HepG2 (cell line): ENCODE results near the gene GJC1. TPM values are rescaled to one million over a fixed set of nuclear protein-coding genes. Genes with fewer than 3 reads are reported as not detected.

Experiments
- ATAC-seq: fragments of 200-7000 bp; cut with Tn5 transposase; 3 replicates; pipeline ENCODE4 v1.9.1; 2020; ENCODE audit warnings: mild to moderate bottlenecking, moderate library complexity
- BruUV-seq: library from RNA; stranded (reverse); fragments of 400-500 nt; replicated peaks from 2 replicates; lab custom pipeline; 2021; lab: Mats Ljungman, UMichigan
- CTCF ChIA-PET: fragments of 300-600 bp; formaldehyde crosslinking; extraction: SDS; loops from one replicate; lab custom pipeline; 2021; ENCODE audit warnings: low total read pairs, inconsistent platforms, low intra/inter-chr PET ratio; lab: Yijun Ruan, JAX
- POLR2A ChIA-PET: fragments of 350-600 bp; sonication (Branson Sonifier 250); formaldehyde crosslinking; loops from one replicate; lab custom pipeline; 2020; ENCODE audit warnings: antibody characterized with exemption, inconsistent platforms; lab: Yijun Ruan, JAX
- DNase-seq: peaks from one replicate; pipeline ENCODE4 v3.0.0-alpha.2; 2015; ENCODE audit warnings: low spot score
- FAIRE-seq: peaks from 3 replicates; lab custom pipeline; 2011; peaks lifted over from hg19 to GRCh38; lab: Jason Lieb, UNC
- H2AFZ ChIP-seq: one replicate; pipeline ENCODE4 v1.6.1; 2011; ENCODE audit warnings: low read length, inconsistent platforms
- H3K27ac ChIP-seq: fragments of 300-600 bp; 3 replicates; pipeline ENCODE4 v1.8.0; 2011; ENCODE audit warnings: mixed run types, mild to moderate bottlenecking, mixed read lengths, low read length, inconsistent platforms; ENCODE audit not compliant: insufficient read depth; ENCODE audit errors: extremely low read length
- H3K27me3 ChIP-seq, 2 experiments: fragments of 200-600 bp in 1 of 2; 2 replicates in 1 of 2; 3 replicates in 1 of 2; pipeline versions ENCODE4 v1.6.0 to v1.8.0; 2011; ENCODE audit warnings: low read length in 2 of 2, mild to moderate bottlenecking in 2 of 2, moderate library complexity in 2 of 2, inconsistent platforms in 1 of 2; ENCODE audit not compliant: insufficient read depth in 2 of 2, control insufficient read depth in 1 of 2
- H3K36me3 ChIP-seq, 2 experiments: fragments of 200-600 bp in 1 of 2; replicated peaks in 1 of 2; 2 replicates in 1 of 2; 3 replicates in 1 of 2; pipeline versions ENCODE4 v1.5.1 to v1.8.0; 2011; ENCODE audit warnings: low read length in 2 of 2, inconsistent platforms in 1 of 2; ENCODE audit not compliant: insufficient read depth in 2 of 2, control insufficient read depth in 1 of 2
- H3K4me1 ChIP-seq: 2 replicates; pipeline ENCODE4 v1.5.1; 2012; ENCODE audit warnings: low read length, inconsistent platforms; ENCODE audit not compliant: insufficient read depth
- H3K4me2 ChIP-seq: 2 replicates; pipeline ENCODE4 v1.6.0; 2011; ENCODE audit warnings: low read depth, low read length, inconsistent platforms
- H3K4me3 ChIP-seq, 3 experiments: fragments of 200-600 bp in 1 of 3; sonication (generic), shearing (Covaris generic) in 1 of 3; replicated peaks in 1 of 3; 2 replicates each; pipeline ENCODE4 v1.5.1; 2011 to 2016; ENCODE audit warnings: low read length in 3 of 3, inconsistent platforms in 2 of 3, low read depth in 2 of 3, mild to moderate bottlenecking in 2 of 3, control low read depth in 1 of 3, mixed read lengths in 1 of 3; ENCODE audit not compliant: insufficient read depth in 1 of 3
- H3K79me2 ChIP-seq: one replicate; pipeline ENCODE4 v1.6.1; 2011; ENCODE audit warnings: low read length, inconsistent platforms; ENCODE audit not compliant: insufficient read depth
- H3K9ac ChIP-seq: 2 replicates; pipeline ENCODE4 v1.6.0; 2011; ENCODE audit warnings: mild to moderate bottlenecking, low read depth, low read length, inconsistent platforms; ENCODE audit not compliant: insufficient read depth
- H3K9me3 ChIP-seq: 2 replicates; pipeline ENCODE4 v1.5.1; 2012; ENCODE audit warnings: mild to moderate bottlenecking, low read length
- H4K20me1 ChIP-seq: 2 replicates; pipeline ENCODE4 v1.6.0; 2011; ENCODE audit warnings: inconsistent platforms, mild to moderate bottlenecking, low read length, moderate library complexity; ENCODE audit not compliant: insufficient read depth
- ATF7 ChIP-seq, 2 experiments: fragments of 450-650 bp in 1 of 2; sonication (generic) in 1 of 2; formaldehyde crosslinking in 1 of 2; IDR thresholded peaks; 2 replicates each; pipeline versions ENCODE4 v1.4.0 to v1.6.1; 2016 to 2020; ENCODE audit warnings: antibody characterized with exemption in 1 of 2, mild to moderate bottlenecking in 1 of 2, missing genetic modification reagents in 1 of 2
- GFI1 ChIP-seq: sonication (generic); formaldehyde crosslinking; IDR thresholded peaks from 2 replicates; pipeline ENCODE4 v1.5.0; 2020; ENCODE audit warnings: missing genetic modification reagents, mild to moderate bottlenecking, borderline replicate concordance
- MYC ChIP-seq: sonication (generic); formaldehyde crosslinking; IDR thresholded peaks from 2 replicates; pipeline ENCODE4 v1.9.0; 2021; ENCODE audit warnings: missing genetic modification reagents, borderline replicate concordance
- SIN3A ChIP-seq: IDR thresholded peaks from 2 replicates; pipeline ENCODE4 v1.6.1; 2011; ENCODE audit warnings: low read depth, mild to moderate bottlenecking, control low read depth, low read length, borderline replicate concordance
- YY1 ChIP-seq: IDR thresholded peaks from 2 replicates; pipeline ENCODE4 v1.6.1; 2011; ENCODE audit warnings: low read length, low read depth, moderate library complexity, mild to moderate bottlenecking; ENCODE audit not compliant: insufficient read depth, insufficient replicate concordance
- ZNF777 ChIP-seq: sonication (generic); formaldehyde crosslinking; IDR thresholded peaks from 2 replicates; pipeline ENCODE4 v1.4.0; 2020; ENCODE audit warnings: missing genetic modification reagents
- ZSCAN9 ChIP-seq: IDR thresholded peaks from 2 replicates; pipeline ENCODE4 v1.6.1; 2016; ENCODE audit warnings: borderline replicate concordance
- WGBS: methylation state at CpG from one replicate; pipeline ENCODE4 v1.1.6; 2017; ENCODE audit warnings: low lambda C conversion rate; 5-methylcytosine and 5-hydroxymethylcytosine counted together
- in situ Hi-C: cut with HindIII; loops from 2 replicates; pipeline ENCODE4 v1.10.0; 2017; ENCODE audit warnings: low pct_unique_long_range_greater_than_20kb; ENCODE audit not compliant: extremely low pct_ligation_motif_present
- intact Hi-C: fragments of 100-400 bp; cut with micrococcal nuclease; formaldehyde crosslinking; loops from one replicate; pipeline ENCODE4 v1.10.0; 2022; ENCODE audit not compliant: unreplicated experiment
- polyA plus RNA-seq, 8 experiments: library from polyadenylated mRNA; depleted of rRNA in 3 of 8; stranded (reverse) in 7 of 8; unstranded in 1 of 8; fragments of >200 nt; fragmentation: Illumina TruSeq in 4 of 8; extraction: Trizol in 4 of 8; gene quantifications; 2 replicates each; pipeline versions ENCODE4 v1.2.1 to v1.2.3, GENCODE V29; 2011 to 2016; ENCODE audit warnings: low read depth in 4 of 8, missing spikeins in 1 of 8, mixed read lengths in 1 of 8; ENCODE audit not compliant: insufficient read depth in 1 of 8
- total RNA-seq, 5 experiments: library from RNA; depleted of rRNA; stranded (reverse); fragments of >200 nt; fragmentation: Illumina TruSeq; extraction: Trizol; gene quantifications; 2 replicates each; pipeline ENCODE4 v1.2.3, GENCODE V29; 2016; ENCODE audit warnings: low read depth in 1 of 5
- TF ChIP-seq, protein P1 (sequence below): sonication (generic); formaldehyde crosslinking; IDR thresholded peaks from 2 replicates; pipeline ENCODE4 v1.4.0; 2020; ENCODE audit warnings: missing genetic modification reagents
- TF ChIP-seq, protein P2 (sequence below): sonication (generic); formaldehyde crosslinking; IDR thresholded peaks from 2 replicates; pipeline ENCODE4 v1.9.0; 2022; ENCODE audit warnings: missing genetic modification reagents, mild to moderate bottlenecking, borderline replicate concordance

Gene GJC1
- total and polyA plus RNA-seq, 2 of the 13 experiments (the other 11 are each of a cell fraction or from before 2014, with no cell fraction given) = 1.7 TPM

DNA sequence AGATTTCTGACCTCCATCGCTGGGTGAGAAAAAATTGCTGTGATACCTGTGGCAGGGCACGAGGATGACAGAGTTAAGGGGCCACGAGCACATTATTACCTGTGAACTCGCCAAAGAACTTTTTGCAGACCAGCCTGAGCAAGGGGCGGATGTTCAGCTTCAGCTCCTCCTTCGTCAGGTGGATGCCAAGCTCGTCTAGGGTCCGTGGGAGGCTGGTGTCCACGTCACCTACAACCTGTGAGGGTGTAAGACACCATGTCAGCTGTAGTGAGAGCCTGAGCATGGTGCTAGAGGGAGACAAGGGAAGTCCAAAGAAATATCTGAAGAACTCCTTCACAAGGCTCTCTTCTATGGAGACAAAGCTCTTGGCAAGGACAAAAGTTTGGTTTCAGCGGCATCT lies 34.7 kb upstream of the GJC1 start:
- Histone ChIP-seq H2AFZ (no peak overlapping the region), H3K27me3 (no peaks in the 10 kb centered on the region), H3K79me2 (no peaks in the 10 kb centered on the region), H3K4me1 (peaks cover 36% of the 10 kb centered on the region), H3K4me3 (no peak overlapping the region), H3K36me3 (peaks cover 42 to 80% of the 10 kb centered on the region in 2 experiments), H4K20me1 (0 out of 2 replicates have a peak, but pooled peaks cover 4% of the 10 kb centered on the region), H3K9me3 (no peaks in the 10 kb centered on the region), H3K4me2 (no peak overlapping the region), H3K9ac (no peak overlapping the region), H3K27ac (no peak overlapping the region)
- FAIRE-seq (no peak), ATAC-seq (no peak), DNase-seq (no peak)
- ChIA-PET CTCF (interaction anchor here (1.2 to 3.8 kb wide), 5 partner anchors 83 to 331 kb away, joined by 3 to 66 read pairs (median 6); no protein-coding TSS in a partner anchor), POLR2A (no interaction called here)
- 69% methylated on average over 10 of the region's 10 CpGs for WGBS
- in situ Hi-C loops = loop anchor here (5.0 kb wide), 1 partner anchor 88 kb away; no protein-coding TSS in a partner anchor
- BruUV-seq = no TSS peak
- intact Hi-C loops = loop anchor here (1.0 kb wide), 2 partner anchors 86 to 90 kb away; no protein-coding TSS in a partner anchor
- TF ChIP-seq ZNF777 (0 out of 2 replicates have a peak, but pooled peaks have one; percentile 12), YY1 (no peak), MYC (0 out of 2 replicates have a peak, but pooled peaks have one; percentile 21), GFI1 (0 out of 2 replicates have a peak, but pooled peaks have one; percentile 36), SIN3A (no peak), ATF7 (IDR thresholded peaks at IDR 0.05) (no peak), ATF7 (CRISPR knock-in tag; IDR thresholded peaks at IDR 0.05) (peak; percentile 54; the same call in 1 of the 2 replicates), ZSCAN9 (CRISPR knock-in tag) (no peak)
- TF ChIP-seq, protein P1, sequence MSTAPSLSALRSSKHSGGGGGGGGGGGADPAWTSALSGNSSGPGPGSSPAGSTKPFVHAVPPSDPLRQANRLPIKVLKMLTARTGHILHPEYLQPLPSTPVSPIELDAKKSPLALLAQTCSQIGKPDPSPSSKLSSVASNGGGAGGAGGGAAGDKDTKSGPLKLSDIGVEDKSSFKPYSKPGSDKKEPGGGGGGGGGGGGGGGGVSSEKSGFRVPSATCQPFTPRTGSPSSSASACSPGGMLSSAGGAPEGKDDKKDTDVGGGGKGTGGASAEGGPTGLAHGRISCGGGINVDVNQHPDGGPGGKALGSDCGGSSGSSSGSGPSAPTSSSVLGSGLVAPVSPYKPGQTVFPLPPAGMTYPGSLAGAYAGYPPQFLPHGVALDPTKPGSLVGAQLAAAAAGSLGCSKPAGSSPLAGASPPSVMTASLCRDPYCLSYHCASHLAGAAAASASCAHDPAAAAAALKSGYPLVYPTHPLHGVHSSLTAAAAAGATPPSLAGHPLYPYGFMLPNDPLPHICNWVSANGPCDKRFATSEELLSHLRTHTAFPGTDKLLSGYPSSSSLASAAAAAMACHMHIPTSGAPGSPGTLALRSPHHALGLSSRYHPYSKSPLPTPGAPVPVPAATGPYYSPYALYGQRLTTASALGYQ (CRISPR knock-in tag) = no peak
- TF ChIP-seq, protein P2, sequence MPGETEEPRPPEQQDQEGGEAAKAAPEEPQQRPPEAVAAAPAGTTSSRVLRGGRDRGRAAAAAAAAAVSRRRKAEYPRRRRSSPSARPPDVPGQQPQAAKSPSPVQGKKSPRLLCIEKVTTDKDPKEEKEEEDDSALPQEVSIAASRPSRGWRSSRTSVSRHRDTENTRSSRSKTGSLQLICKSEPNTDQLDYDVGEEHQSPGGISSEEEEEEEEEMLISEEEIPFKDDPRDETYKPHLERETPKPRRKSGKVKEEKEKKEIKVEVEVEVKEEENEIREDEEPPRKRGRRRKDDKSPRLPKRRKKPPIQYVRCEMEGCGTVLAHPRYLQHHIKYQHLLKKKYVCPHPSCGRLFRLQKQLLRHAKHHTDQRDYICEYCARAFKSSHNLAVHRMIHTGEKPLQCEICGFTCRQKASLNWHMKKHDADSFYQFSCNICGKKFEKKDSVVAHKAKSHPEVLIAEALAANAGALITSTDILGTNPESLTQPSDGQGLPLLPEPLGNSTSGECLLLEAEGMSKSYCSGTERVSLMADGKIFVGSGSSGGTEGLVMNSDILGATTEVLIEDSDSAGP (CRISPR knock-in tag) = 0 out of 2 replicates have a peak, but pooled peaks have one; percentile 30
